DMS153 treated with DMSO at 0.1 percent for 48 hours (cell line): Measurements from ENCODE around the gene ADARB2.

Experiments used
- DNase-seq: peaks from one replicate; lab custom pipeline; 2025; ENCODE audit not compliant: unreplicated experiment; lab: John Stamatoyannopoulos, UW

ADARB2 gene

GRCh38 chr10:1185911-1186682 lies 551.2 kb downstream of the ADARB2 start:
- no peak for DNase-seq

GRCh38 chr10:1184541-1185430 lies 552.5 kb downstream of the ADARB2 start:
- no peak for DNase-seq

- no peak for DNase-seq
Measured at GRCh38 chr10:1183701-1184100, 553.6 kb downstream of the ADARB2 start.

GRCh38 chr10:1183033-1183396 lies 554.3 kb downstream of the ADARB2 start:
- DNase-seq, result no peak

- DNase-seq, result no peak
Measured at GRCh38 chr10:1182280-1183032, 554.9 kb downstream of the ADARB2 start.

DNA sequence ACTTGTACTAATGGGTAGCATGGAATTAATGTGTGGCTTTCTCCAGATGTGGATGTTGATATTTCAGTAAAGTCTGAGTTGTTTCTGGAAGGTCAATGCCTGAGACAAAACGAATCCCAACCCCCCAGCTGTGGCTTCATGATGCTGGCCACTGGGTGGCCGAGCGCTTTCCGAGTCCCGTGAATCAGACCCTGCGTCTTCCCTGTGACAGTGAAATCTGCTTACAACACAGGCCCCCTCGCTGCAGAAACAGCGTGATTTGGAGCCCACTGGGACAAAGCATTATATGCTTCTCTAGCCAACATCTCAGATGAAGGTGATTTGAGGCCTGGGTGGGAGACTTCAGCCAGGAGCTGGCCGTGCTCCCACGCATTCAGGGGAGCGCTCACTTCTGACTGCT lies 556.5 kb downstream of the ADARB2 start:
- DNase-seq, result no peak

DNA sequence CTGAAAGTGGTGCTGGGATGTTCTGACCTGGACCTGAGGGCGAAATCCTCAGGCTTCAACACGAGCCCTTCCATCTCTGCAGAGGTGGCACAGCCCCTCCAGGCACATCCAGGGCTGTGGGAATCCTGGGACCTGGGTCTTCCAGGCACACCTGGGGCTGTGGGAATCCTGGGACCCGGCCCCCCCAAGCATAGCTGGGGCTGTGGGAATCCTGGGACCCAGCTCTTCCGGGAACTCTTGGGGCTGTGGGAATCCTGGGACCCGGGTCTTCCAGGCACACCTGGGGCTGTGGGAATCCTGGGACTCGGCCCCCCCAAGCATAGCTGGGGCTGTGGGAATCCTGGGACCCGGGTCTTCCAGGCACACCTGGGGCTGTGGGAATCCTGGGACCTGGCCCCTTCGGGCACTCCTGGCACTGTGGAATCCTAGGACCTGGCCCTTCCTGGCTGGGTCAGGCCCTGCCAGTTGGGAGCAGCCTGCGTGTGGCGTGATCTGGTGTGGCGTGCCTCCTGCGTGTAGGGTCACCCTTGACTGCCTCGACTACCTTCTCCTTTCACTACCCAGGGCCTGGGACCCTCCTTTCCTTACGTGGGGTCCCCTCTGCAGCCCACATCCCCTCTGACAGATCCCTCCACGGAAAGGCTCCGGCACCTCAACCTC lies 557.1 kb downstream of the ADARB2 start:
- no peak for DNase-seq

DNA sequence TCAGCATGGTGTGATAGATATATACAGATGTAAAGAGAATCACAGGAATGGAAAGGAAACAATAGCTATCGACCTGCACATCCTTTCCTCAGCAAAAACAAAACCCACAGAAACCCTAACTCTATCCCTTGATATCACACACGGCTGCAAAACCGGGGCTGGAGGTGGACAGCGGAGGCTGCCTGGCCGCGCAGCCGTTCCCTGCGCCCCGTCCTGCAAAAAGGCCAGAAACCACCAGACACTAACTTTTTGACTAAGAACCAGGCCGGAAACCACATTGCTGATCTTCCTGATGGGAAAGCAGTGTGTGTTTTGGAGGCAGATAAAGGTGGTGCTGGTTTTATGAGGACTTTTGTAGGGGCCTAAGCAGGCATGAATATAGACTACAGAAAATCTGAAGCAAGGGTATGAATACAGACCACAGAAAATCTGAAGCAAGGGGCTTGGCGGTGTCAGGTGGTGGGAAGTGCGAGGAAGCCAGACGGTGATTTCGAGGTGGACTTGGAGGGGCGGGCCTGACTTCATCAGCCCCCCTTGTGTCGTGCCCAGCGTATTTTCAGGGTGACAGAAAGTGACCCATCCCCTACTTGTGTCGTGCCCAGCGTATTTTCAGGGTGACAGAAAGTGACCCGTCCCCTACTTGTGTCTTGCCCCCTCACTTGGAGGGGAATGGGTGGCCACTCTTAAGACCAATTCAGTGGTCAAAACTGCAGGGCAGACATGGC lies 557.8 kb downstream of the ADARB2 start:
- no peak for DNase-seq

DNA sequence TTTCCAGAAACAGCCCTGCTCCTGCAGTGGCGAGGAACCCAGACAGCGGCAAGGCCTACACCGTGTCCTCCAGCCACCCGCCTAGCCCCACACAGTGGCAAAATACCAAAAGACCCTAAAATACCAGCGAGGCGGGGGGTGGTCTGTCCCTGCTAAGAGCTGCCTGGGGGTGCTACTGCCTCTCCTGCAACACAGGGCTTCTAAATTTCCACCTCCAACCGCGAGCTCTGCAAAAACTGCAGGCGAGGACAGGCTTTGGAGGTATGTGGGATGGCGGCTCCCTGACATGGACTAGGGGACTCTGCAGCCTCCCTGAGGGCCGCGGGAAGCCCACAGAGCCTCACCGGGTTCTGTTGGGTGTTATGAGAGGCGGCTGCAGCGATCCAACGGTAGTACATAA lies 558.8 kb downstream of the ADARB2 start:
- no peak for DNase-seq

GRCh38 chr10:1177936-1178335 lies 559.4 kb downstream of the ADARB2 start:
- DNase-seq, result no peak

- DNase-seq, result no peak
Measured at GRCh38 chr10:1175956-1176565, 561.3 kb downstream of the ADARB2 start.

DNA sequence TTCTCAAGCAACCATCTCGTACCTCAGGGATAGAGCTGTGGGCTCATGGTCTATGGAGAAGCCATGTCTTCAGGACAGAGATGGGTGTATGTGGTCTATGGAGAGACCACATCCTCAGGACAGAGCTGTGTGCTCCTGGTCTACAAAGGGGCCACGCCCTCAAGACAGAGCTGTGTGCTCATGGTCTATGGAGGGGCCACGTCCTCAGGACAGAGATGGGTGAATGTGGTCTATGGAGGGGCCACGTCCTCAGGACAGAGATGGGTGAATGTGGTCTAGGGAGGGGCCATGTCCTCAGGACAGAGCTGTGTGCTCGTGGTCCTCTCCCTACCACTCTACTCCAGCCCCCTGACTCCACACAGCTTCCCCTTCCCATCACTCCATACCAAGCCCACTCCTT lies 563.3 kb downstream of the ADARB2 start:
- no peak for DNase-seq

DNA sequence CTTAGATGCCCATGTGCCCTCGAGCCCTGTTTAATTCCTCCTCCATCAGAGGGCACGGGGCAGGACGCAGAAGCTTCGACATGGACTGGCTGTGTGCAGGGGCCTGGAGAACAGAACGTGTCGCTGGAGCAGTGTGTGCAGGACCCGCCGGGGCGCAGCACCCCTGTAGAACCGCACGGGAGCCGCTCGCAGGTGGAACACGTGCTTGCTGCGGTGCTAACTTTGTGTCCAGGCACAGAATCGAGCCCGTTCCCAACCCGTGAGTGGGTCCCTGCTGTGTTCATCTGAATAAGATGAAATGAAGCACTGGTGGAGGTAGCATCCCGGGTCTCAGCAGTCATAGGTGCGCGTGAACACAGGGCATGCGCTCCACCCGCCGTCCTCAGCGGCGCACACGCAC lies 564.2 kb downstream of the ADARB2 start:
- DNase-seq, result no peak

DNA sequence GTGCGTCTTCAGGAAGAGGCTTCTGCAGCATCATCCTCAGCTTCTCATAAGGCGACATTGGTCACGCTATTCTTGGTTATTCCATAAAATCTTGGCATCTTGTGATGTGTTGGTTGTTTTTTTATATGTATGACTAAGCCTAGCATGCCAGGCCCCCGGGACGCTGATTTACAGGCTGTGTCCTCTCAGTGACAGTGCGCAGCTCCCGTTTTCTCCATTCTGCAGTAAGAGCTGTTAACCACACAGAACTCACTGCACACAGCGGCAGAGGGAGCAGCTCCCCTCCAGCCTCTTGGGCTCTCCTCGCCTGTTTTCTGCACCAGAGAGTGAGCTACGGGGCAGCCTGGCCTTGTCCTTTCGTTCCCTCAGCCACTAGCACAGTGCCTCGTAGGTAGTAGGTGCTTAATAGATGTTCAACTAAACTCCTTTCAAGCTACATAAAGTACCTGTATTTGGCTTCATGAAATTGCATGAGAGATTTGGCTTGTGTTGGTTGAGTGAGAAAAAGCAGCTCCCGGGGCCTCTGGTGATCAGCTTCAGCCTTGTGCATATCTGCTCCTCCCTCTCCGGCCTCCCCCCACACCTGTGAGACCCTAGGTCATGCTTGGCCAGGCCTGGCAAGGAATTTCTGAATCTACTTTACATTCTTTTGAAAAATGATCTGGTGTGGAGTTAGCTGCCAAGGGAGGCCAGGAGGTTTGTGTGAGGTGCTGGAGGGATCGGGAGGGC lies 564.9 kb downstream of the ADARB2 start:
- no peak for DNase-seq

- DNase-seq, result no peak
Measured at GRCh38 chr10:1171586-1171985, 565.7 kb downstream of the ADARB2 start.

- DNase-seq, result no peak
Measured at GRCh38 chr10:1171182-1171581, 566.1 kb downstream of the ADARB2 start.

- no peak for DNase-seq
Measured at GRCh38 chr10:1170867-1171180, 566.5 kb downstream of the ADARB2 start.

- DNase-seq, result no peak
Measured at GRCh38 chr10:1169981-1170866, 567.1 kb downstream of the ADARB2 start.
